AG04449 (cell line): ENCODE data around the gene NLRP4.
"Not testable (repeated sequence)": the region's sequence is repeated elsewhere in the genome, so short reads cannot be mapped to it uniquely, and the experiment has no call there.

Experiments
- CTCF ChIA-PET: fragments of 350-600 bp; formaldehyde crosslinking; extraction: SDS; loops from one replicate; lab custom pipeline; 2021; ENCODE audit warnings: antibody characterized with exemption; lab: Yijun Ruan, JAX
- POLR2A ChIA-PET: fragments of 400-600, 350-600 bp; formaldehyde crosslinking; extraction: SDS; loops from one replicate; lab custom pipeline; 2020; ENCODE audit warnings: antibody characterized with exemption, inconsistent platforms; lab: Yijun Ruan, JAX
- DNase-seq: peaks from one replicate; pipeline ENCODE4 v3.0.0-alpha.2; 2010; ENCODE audit warnings: low read depth, low spot score
- H3K4me3 ChIP-seq: 2 replicates; pipeline ENCODE4 v1.5.1; 2011; ENCODE audit warnings: low read depth, mild to moderate bottlenecking, control low read depth, low read length
- CTCF ChIP-seq: IDR thresholded peaks from one replicate; pipeline ENCODE4 v1.5.1; 2011; ENCODE audit warnings: mild to moderate bottlenecking, moderate library complexity, low read length, control low read depth, inconsistent platforms; ENCODE audit not compliant: insufficient read depth; ENCODE audit errors: missing control alignments

The NLRP4 gene

GRCh38 chr19:55912916-55913315, 76.6 kb downstream of the NLRP4 start:
- no peak for TF ChIP-seq CTCF
- ChIA-PET POLR2A (no interaction called here), CTCF (no interaction called here)
- DNase-seq: no peak
- no peak overlapping the region for H3K4me3 ChIP-seq

DNA sequence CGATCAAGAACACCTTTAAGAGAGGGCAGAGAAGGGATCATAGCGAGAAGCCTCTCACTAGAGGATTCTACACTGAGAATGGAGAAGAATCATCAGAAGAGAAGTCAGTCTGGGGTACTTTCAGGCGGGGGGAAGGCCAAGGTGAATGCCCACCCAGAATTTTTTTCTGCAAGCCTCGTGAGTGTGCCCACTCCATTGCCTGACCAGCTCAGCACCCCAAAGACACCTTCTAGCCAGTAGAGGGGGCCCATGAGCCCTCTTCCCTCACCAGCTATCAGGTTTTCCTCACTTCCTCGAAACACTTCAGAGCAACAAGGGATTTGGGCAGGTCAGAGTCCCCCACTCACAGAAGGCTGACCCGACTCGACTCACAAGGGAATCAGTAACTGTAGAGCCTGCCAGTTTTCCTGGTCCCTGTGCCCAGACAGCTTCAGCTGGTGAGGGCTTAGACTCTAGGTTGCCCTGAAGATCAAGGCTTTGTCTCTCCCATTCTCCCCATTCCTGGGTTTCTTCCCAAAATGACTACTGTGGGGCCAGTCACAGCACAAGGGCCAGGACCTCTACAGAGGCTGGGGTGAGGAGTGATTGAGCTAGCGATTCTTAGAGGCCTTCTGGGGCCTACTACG, 77.4 kb downstream of the NLRP4 start:
- CTCF ChIA-PET: no interaction called here
- DNase-seq: no peak
- POLR2A ChIA-PET: no interaction called here
- TF ChIP-seq CTCF: no peak
- no peak overlapping the region for H3K4me3 ChIP-seq

DNA sequence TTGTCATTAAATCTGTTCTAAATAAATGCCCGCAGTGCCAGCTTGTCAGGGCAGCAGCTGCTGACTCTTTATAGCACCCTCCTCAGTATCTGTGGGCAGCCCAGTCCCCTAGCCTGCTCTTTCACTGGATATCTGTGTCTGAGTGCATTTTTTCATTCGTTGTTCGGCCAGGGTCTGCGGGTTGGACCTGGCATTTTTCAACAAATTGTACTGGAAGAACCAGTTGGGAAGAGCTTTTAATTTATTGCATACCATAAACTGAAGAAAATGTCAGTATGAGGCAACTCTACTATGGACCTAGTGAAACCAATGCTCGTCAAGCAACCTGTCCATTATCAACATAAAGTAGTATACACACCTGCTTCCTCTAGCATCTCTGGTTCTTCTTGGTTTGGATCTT, 87.2 kb downstream of the NLRP4 start:
- POLR2A ChIA-PET: no interaction called here
- no peak for TF ChIP-seq CTCF
- CTCF ChIA-PET: no interaction called here
- no peak overlapping the region for H3K4me3 ChIP-seq
- DNase-seq: no peak

- H3K4me3 ChIP-seq: no peak overlapping the region
- CTCF ChIA-PET: no interaction called here
- POLR2A ChIA-PET: no interaction called here
- no peak for DNase-seq
- no peak for TF ChIP-seq CTCF
These were observed 91.7 kb downstream of the NLRP4 start for GRCh38 chr19:55927991-55928390.

DNA sequence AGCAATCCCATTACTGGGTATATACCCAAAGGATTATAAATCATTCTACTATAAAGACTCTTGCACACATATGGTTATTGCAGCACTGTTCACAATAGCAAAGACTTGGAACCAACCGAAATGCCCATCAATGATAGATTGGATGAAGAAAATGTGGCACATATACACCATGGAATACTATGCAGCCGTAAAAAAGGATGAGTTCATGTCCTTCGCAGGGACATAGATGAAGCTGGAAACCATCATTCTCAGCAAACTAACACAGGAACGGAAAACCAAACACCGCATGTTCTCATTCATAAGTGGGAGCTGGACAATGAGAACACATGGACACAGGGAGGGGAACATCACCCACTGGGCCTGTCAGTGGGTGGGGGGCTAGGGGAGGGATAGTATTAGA, 92.9 kb downstream of the NLRP4 start:
- POLR2A ChIA-PET, CTCF ChIA-PET, DNase-seq, H3K4me3 ChIP-seq: not testable (repeated sequence)

DNA sequence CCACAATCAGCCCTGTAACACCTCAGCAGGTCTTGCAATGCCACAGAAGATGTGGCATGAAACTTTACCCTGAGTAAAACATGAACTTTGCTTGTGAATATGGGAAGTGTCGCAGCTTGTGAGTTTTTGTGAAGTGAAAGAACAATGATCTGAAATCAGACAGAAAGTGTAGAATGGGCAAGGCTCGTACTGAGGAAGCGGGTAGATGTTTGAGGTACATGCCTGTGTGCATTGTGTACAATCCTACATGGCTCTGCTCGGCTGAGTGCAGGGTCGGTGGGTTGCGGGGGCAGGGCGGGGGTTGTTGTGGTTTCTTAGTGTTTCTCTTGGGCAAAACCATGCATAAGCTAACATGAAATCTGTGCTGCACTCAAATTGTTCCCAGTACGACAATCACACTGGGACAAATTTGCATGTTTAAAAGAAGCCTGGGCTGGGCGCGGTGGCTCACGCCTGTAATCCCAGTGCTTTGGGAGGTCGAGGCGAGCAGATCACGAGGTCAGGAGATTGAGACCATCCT, 94.7 kb downstream of the NLRP4 start:
- CTCF ChIA-PET: no interaction called here
- POLR2A ChIA-PET: no interaction called here

More for the DNA sequence above, 94.7 kb downstream of the NLRP4 start:
- no peak overlapping the region for H3K4me3 ChIP-seq
- no peak for DNase-seq
- TF ChIP-seq CTCF: no peak
